Activated T-cell treated with anti-CD3 and anti-CD28 coated beads, Interleukin-2, amount 50 U/mL, for 48 hours (primary cell): ENCODE measurements around the gene CAPNS1.
A peak's percentile ranks its signal among the peaks of the same experiment; 100 is the strongest.

Experiments used
- DNase-seq, 2 experiments: peaks; one replicate each; pipeline ENCODE4 v3.0.0-alpha.2; 2020

CAPNS1 gene

DNA sequence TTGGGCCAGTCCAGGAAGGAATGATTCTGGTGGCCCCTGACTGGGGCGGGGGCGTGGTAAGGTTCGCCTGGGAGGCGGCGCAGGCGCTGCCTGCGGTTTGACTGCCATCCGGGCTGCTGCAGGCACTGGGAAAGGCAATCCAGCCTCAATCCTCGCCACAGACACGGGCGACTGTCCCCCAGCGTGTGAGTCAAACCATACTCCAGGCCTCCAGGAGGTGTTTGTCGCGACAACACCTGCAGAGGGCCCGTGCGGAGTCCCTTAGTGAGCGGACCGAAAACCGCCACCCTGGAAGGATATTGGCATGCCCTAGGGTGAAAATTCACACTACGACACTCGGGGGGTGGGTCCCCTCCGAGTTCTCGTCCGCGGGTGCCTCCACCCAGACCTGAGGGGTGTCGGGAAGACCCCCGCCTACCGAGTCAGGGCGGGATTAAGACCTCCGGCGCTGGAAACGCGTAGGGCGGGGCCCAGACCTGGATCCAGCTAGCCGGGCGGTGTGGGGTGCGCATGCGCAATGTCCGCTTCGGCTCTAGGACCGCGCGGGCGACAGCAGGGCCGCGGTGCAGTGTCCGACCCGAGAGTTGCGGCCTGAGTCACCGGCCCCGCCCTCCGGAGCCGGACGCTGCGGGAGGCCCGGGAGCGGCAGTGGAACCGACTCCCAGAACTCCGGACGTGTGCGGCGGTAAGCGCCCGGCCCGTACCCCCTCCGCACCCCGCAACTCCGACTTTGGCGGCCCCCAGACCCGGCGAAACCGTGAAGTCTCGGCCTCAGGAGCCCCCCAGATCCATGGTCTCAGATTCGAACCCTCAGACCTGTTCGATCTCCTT, at the start of gene CAPNS1:
Gene CAPNS1, plus strand, starts transcription at position 594 of the 831 bp plus-strand sequence. CDS start 946 bp downstream, outside the sequence.
- DNase-seq = peak; percentile 93 to 96

DNA sequence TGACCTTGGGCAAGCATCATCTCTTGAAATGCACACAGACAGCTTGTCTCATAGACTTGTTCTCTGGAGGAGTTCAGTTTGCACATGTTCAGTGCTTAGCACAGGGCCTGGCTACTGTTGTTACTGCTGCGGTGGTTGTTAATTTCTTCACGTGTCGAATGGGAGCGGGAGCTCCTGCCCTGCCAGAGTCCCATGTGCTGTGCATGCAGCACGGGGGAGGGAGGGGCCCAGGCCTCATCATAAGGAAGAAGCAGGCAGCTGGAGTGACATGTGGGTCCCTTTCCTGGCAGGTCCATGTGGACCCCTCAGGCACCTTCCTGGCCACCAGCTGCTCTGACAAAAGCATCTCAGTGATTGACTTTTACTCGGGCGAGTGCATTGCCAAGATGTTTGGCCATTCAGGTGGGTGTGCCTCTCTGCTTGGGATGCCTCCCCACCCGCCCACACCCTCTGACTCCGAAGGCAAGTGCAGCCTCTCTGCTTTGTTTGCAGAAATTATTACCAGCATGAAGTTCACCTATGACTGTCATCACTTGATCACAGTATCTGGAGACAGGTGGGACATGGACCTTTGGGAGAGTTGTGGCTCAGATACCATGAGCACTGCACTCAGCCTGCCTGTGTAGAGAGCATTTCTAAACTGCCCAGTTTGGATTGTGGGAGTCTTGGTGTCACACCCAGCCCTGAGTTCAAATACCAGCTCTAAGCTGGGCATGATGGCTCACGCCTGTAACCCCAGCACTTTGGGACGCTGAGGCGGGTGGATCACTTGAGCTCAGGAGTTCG, 48.8 kb upstream of the CAPNS1 start:
- no peak for DNase-seq

DNA sequence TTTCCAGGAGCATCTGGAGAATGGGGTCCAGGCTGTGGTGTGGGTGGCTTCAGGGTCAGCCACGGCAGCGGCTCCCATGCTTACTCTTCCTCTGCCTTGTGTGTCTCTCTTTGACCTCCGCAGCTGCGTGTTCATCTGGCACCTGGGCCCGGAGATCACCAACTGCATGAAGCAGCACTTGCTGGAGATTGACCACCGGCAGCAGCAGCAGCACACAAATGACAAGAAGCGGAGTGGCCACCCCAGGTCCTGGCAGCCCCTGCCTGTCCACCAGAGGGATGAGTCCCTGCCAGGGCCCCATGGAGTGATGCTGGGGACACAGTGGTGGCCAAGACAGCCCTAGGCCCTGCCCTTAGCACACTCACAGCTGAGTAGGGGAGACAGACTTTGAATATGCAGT, 47.3 kb upstream of the CAPNS1 start:
- DNase-seq = no peak

DNA sequence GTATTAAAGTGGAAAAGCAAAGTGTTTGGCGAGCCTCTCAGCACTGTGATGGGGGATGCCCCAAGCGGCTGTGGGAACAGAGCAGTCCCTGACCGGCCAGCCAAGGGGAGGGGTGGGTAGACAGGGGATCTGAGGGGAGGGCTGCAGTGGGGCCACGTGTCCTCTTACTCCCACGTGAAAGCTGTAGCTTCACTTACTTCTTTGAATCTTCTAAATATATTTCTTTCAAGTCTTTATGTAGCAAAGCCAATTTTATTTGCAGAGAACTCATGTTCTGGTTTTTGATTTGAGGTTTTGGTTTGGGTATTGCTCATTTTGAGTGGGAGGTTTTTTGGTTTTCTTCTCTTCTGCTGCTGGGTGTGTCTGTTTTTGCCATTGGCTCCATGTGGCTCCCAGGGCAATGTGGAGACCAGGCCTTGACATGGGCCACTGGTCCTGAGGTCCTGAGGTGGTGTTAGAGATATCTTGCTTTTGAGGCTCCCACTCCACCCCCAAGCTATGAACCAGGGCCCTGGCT, 46.7 kb upstream of the CAPNS1 start:
- DNase-seq = peak; percentile 60 to 62

DNA sequence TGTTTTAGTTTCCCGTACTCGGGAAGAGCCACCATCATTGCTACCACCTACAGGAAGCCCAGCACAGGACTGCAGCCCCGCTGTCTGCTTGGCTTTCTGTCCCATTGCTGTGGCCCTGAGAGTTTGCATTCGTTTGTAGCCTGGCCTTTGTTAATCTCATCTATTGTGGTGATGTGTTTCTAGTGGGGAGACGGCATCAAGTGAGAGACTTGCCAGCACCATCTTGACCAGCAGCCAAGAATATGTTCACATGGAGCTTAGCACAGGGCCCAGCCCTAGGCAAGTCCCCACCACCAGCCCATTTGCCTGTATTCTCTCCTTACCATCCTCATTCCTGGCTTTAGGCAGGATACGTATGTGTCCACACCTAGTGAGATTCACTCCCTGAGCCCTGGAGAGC, 46.2 kb upstream of the CAPNS1 start:
- no peak for DNase-seq

DNA sequence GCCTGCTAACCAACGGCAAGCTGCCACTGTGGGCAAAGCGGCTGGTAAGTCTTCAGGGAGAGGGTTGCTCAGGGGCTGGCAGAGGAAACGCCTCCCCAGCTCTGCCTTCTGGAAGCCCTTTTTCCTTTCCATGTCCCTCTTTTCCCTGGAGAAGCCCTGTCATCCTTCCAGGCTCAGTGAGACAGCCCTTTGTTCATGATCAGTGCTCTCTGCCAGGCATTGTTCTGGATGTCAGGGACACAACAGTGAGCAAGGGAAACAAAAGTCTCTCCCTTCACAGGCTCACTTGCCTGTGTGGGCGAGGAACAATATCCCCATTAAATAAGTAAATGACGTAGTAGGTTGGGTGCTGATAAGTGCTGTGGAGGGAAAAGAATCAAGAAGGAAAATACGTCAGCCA, 42.8 kb upstream of the CAPNS1 start:
- DNase-seq = no peak

DNA sequence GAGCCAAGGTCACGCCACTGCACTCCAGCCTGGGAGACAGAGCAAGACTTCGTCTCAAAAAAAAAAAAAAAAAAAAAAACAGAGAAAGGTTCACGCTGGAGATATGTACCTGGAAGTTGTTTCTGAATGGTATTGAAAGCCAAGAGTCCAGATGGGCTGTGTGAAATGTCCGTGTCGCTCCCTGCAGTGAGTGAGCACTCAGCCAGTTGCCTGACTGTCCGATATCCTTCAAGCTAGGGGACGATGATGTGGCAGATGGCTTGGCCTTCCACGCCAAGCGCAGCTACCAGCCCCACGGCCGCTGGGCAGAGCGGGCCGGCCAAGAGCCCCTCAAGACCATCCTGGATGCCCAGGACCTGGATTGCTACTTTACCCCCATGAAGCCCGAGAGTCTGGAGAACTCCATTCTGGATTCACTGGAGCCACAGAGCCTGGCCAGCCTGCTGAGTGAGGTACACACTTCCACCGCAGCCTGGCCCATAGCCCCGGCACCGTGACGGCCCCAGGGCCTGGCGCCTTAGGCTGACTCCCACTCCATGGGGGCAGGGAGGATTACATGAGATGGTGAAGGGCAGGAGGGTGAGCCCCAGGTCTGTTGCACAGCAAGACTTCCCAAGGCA, 40.6 kb upstream of the CAPNS1 start:
- no peak for DNase-seq

DNA sequence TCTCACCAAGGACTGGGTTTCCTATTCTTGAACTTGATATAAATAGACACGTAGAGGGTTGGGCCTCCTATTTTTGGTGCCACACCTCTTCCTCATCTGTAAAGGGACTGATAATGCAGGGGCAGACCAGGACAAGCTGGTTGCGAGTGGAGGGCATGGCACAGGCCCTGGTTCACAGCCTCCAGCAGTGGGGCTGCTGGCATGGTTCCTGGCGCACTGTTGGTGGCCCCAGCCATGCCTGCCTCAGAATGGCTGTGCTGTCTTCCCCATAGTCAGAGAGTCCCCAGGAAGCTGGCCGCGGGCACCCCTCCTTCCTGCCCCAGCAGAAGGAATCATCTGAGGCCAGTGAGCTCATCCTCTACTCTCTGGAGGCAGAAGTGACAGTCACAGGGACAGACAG, 39.4 kb upstream of the CAPNS1 start:
- no peak for DNase-seq

DNA sequence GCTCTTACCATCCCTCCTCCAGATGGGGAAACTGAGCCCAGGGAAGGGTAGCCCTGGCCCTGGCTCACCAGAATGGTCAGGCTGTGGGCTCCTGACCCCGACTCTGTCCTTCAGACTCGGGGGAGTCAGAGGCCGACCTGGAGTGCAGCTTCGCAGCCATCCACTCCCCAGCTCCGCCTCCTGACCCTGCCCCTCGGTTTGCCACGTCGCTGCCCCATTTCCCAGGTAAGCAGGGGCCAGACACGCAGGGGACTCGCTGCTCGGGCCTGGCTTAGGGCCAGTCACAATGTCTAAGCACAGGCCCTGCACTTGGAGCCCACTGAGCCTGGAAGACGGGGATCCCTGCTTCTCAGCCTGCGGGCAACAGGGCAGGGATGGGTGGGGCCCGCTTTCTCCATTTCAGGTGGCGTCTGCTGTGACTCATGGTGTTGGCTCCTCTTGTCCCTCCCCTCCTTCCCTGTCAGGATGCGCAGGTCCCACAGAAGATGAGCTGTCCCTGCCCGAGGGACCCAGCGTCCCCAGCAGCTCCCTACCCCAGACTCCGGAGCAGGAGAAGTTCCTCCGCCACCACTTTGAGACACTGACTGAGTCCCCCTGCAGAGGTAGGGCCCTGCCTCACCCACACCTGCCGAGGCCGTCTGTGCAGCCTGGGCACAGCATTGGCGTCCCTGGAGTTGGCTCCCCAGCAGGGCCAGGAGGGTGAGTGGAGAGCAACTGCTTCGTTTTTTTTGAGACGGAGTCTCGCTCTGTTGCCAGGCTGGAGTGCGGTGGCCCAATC, 38.1 kb upstream of the CAPNS1 start:
- no peak for DNase-seq

DNA sequence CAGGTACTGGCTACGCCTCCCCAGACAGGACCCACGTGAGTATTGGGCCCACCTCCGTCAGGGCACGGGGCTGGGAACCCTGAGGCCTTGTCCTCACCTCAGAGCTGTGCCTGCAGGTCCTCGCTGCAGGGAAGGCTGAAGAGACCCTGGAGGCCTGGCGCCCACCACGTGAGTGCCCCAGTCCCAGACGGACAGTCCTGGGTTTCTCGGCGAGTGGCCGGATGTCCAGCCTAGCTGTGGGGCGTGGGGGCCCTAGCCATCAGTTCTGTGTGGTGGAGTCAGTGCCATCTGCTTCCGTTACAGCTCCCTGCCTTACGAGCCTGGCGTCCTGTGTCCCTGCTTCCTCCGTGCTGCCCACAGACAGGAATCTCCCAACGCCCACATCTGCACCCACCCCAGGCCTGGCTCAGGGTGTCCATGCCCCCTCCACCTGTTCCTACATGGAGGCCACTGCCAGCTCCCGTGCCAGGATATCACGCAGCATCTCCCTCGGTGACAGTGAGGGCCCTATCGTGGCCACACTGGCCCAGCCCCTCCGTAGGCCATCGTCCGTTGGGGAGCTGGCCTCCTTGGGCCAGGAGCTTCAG, 36.7 kb upstream of the CAPNS1 start:
- DNase-seq = no peak

DNA sequence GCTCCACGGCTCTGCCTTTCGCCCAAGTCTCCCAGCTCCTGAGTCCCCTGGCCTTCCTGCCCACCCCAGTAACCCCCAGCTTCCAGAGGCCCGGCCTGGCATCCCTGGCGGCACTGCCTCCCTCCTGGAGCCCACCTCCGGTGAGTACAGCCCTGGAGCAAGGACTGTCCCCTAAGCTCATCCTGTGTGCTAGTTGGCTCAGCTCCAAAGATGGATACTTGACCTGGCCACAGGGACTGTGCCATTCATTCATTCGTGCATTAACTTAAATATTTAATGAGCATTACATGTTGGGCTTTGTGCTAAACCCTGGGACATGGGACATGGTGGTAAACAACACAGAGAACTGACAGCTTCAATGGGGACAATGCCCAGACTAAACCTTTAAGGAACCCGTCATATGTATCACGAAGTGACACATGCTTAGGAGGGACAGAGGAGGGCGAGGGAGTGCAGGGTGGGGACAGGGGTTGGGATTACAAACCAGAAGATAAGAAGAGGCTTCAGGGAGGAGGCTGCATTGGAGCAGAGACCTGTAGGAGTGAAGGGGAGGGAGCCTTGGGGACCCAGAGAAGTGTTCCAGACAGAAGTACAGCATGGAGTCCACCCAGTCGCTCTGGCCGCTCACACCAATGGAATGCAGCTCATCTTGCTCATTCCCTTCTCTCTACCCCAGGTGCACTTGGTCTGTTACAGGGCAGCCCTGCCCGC, 35.9 kb upstream of the CAPNS1 start:
- no peak for DNase-seq

DNA sequence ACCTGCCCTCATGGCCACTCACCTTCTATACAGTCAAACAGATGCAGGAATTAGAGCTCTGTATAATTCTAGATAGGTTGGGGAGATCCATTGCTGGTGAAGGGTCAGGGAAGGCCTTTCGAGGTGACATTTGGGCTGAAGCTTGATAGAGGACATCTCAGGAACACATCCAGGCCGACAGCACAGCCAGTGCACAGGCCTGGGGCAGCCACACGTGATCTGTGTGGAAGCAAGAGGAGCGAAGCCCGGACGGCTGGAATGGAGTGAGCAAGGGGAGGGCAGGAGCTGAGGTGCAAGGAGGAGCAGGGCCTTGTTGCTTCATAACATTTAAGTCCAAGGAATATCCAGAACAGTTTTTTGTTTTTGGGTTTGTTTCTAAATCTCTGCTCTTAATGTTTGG, 33.4 kb upstream of the CAPNS1 start:
- no peak for DNase-seq

DNA sequence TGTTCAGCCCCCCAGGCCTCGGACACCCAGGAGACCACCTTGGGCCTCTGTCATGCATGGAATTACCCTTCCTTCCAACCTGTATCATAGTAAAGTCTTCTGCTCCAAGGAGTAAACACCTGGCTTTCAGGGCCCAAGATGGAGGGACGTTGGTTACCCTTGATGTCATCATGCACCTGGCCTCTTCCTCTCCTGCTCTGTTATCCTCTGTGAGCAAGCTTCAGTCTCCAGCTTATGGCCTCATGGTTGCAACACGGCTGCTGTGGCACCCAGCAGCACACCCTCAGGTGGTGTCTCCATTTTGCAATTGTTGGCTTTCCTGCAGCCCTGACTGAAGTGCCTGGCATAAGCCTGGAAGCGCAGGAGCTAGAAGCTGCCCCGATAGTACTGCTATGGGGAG, 32.9 kb upstream of the CAPNS1 start:
- DNase-seq = no peak

DNA sequence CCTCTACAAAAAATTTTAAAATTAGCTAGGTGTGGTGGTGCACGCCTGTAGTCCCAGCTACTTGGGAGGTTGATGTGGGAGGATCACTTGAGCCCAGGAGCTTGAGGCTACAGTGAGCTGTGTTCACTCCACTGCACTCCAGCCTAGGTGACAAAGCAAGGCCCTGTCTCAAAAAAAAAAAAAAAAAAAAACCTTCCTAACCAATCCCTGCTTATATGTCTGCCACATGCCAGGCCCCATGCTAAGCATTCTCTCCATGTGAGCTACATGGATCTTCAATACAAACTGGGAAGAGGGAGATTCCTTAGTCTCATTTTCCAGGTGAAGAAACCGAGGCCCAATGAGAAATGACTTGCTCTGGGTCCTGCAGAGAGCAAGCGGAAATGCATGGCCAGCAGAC, 31.2 kb upstream of the CAPNS1 start:
- no peak for DNase-seq

DNA sequence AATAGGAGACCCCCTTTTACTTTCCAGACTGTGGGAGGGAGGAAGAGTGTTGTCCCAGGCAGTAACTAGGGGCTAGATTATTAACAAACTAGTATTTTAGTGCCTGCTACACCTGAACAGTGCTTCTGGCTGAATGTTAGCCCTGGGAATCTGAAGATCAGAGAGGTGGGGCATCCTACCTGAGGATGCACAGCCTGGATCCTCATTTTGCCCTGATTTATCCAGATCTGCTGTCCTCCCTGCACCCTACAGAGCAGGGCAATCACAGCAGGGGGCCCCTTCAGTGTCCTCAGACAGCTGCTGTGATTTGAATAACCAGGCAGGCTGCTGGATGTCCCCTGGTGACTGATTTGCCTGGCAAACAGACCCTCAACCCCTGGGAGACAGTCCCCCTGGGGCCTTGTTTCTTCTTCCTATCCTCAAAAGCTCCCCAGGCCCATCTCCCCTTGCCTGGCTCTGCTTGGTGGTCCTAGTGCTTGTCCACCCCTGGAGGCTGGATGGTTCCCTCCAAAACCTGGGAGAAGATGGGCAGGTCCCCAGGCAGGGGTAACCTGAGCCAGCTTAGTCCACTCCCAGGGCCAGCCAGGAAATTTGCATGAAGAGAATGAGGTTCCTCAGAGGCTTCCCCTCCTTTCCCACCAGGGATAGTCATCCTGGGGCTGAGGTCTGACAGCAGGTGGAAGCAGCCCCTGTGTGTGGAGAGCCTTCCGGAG, 29.2 kb upstream of the CAPNS1 start, which contains the start of gene OVOL3:
Gene OVOL3, plus strand, starts transcription at position 657 of the 713 bp plus-strand sequence. CDS start 60 bp downstream, outside the sequence.
- DNase-seq = no peak

DNA sequence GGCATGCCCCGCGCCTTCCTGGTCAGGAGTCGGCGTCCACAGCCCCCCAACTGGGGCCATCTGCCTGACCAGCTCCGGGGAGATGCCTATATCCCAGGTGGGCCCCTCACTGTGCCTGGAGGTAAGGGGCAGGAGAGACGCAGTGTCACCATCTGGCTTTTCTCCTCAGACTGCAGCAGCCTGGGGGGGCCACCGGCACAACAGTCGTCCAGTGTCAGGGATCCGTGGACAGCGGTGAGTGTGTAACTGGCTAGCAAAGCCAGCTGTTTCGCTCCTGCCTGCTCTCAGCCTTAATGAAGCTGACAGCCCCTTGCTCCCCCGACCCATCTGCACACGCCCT, 28.7 kb upstream of the CAPNS1 start:
- no peak for DNase-seq

DNA sequence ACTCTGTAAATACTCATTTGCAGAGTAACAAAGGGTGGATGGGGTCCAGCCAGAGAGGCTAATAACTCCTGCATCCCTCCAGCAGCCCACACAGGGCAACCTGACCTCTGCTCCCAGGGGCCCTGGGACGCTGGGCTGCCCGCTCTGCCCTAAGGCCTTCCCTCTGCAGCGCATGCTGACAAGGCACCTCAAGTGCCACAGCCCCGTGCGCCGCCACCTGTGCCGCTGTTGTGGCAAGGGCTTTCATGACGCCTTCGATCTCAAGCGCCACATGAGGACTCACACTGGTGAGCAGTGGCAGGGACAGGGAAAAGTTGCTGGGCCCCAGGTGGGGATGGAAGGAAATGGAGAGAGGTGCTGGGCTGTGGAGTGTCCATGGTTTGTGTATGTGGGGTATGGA, 27.2 kb upstream of the CAPNS1 start:
- DNase-seq = no peak

DNA sequence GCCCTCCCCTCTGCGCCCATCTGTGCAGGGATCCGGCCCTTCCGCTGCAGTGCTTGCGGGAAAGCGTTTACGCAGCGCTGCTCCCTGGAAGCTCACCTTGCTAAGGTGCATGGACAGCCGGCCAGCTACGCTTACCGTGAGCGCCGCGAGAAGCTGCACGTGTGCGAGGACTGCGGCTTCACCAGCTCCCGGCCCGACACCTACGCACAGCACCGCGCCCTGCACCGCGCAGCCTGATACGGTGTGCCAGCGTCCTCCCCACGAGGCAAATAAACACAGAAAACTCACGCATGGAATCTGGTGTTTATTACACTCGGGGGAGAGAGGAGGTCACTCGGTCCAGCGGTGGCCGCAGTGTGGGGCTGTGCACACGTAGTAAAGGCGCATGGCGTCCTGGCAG, 26.4 kb upstream of the CAPNS1 start:
- DNase-seq = no peak

DNA sequence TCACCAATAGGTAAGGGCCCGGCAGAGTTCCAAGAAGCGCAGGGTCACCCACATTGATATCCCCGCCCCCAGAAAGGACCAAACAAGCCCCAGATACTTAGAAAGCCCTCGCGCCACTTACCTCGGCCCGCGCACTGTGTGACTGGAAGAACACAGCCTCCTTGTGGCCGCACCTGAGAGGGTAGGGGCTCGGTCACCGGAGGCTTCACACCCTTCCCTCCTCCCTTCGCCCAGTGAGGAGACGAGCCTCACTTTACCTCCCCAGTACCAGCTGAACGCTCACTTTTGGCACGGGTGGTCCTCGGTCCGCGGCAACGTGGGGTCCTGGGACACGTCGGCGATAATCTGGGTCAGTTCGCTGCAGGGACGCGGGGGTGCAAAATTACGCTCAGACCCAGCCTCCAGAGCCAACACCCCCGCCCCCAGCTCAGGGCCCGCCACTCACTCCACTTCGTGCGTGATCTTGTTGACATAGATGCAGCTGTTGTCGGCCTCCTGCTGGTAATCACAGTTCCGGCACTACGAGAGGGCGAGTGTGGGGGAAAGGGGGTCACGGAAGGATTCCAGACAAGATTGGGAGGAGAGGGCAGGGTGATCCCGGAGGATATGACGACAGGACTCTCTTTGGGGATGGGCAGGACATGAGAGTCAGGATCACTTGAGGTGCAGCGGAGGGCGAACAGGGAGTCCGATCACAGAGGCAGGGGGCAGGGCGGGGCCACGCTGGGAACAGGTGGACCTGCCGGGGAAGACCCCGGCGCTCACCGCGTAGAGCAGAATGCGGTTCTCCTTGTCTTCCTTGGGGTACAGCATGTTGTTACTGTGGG, 25.8 kb upstream of the CAPNS1 start:
- DNase-seq = peak in 1 of 2 experiments; percentile 39
